NCI-H1694 (cell line): ENCODE results near the gene HPS4.
"Not testable (repeated sequence)": the region's sequence is repeated elsewhere in the genome, so short reads cannot be mapped to it uniquely, and the experiment has no call there.

Experiments
- DNase-seq: peaks from one replicate; lab custom pipeline; 2025; lab: John Stamatoyannopoulos, UW

HPS4 gene

DNA sequence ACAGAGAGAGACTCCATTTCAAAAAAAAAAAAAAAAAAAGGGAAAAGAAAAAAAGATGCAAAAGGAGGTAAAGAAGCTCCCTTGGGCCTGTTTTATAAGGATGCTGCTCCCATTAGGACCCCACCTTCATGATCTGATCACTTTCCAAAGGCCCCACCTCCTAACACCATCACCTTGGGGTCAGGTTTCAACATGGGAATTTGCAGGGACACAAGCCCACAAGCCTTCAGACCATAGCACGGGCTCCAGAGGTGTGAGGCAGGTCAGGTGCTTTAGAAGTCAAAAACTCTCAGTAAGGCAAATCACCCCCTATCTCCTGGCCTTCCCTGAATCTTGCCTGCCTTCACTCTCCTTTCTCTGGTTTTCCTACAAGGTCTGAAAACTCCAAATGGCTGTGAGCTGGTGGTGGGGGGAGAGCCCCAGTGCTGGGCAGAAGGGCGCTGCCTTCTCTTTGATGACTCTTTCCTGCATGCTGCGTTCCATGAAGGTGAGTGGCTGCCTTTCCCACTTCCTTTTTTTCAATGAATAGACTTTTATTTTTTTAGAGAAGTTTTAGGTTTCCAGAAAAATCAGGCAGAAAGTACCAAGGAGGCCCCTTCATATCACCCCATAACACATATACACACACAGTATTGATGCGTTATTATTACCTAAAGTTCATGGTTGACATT, 41.4 kb downstream of the HPS4 start:
- no peak for DNase-seq

- DNase-seq: no peak
Observed at GRCh38 chr22:26439559-26439958, 44.0 kb downstream of the HPS4 start.

DNA sequence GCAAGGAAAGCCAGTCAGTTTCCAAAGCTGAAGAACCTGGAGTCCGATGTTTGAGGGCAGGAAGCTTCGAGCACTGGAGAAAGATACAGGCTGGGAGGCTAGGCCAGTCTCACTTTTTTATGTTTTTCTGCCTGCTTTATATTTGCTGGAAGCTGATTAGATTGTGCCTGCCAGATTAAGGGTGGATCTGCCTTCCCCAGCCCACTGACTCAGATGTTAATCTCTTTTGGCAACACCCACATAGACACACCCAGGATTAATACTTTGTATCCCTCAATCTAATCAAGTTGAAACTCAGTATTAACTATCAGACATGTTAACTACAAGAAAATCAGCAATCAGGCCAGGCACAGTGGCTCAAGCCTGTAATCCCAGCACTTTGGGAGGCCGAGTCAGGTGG, 44.8 kb downstream of the HPS4 start:
- DNase-seq: not testable (repeated sequence)

GRCh38 chr22:26437694-26438392, 45.7 kb downstream of the HPS4 start:
- DNase-seq: no peak

- DNase-seq: no peak
Observed at GRCh38 chr22:26436903-26437515, 46.6 kb downstream of the HPS4 start.

DNA sequence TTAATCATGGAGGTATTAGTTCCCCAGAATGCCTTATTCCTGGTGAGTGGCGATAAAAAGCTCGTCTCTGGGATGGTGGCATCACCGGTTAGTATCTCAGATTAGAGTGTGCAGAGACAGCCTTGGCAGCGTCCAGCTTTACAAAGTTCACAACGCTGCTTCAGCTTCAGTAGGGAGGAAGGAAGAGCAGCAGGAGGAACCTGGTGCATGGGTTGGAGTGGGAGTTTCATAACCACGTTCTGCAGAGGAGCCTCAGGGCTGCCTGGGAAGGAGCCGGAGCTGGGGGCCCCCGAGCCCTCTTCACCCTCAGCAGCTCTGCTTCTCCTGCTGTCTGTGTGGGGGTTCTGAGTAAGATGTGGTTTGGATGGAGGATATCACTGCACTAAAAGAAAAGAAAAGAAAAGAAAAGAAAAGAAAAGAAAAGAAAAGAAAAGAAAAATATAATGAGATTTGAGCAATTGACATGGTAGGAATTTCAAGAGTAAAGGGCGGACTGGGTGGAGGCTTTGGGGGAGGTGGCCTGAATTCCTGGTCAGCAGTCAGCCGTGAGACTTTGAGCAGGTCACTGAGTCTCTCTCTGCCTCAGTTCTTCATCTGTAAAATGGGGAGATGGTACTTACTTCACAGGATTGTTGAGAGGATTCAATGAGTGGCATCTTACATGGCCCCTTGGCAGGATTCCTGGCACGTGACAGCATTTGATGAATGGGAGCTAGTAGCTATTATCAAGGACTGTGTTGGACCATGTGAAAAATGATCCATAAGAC, 48.1 kb downstream of the HPS4 start:
- no peak for DNase-seq

GRCh38 chr22:26433805-26434204, 49.8 kb downstream of the HPS4 start:
- no peak for DNase-seq

- no peak for DNase-seq
Observed at GRCh38 chr22:26432619-26433311, 50.8 kb downstream of the HPS4 start.

- DNase-seq: no peak
Observed at GRCh38 chr22:26431261-26431995, 52.2 kb downstream of the HPS4 start.

DNA sequence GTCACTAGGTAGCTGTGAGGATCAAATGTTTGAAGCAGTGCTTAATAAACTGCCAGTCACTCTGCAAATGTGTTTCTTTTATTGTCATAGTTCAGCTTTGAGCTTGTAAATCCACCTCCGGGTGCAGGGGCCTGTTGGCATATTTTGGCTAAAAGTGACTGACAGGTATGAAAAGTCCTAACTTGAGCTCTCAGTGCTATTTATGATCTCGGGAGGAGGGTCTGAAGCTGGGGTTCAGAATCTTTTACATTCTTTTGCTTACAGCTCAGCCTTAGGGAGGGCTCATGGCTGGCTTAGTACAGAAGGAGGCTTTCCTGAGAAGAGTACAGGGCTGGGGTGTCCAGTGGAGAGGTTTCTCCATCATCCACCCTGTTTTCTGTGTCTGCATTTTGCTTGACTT, 53.0 kb downstream of the HPS4 start:
- DNase-seq: no peak

- no peak for DNase-seq
Observed at GRCh38 chr22:26429458-26430286, 53.9 kb downstream of the HPS4 start.

GRCh38 chr22:26428515-26429457, 54.8 kb downstream of the HPS4 start, which contains the start of gene ASPHD2:
TSS of gene ASPHD2 (plus strand) at chr22:26429260. CDS start at chr22:26433616, 4,356 bp downstream.
- DNase-seq: peak; percentile 20

DNA sequence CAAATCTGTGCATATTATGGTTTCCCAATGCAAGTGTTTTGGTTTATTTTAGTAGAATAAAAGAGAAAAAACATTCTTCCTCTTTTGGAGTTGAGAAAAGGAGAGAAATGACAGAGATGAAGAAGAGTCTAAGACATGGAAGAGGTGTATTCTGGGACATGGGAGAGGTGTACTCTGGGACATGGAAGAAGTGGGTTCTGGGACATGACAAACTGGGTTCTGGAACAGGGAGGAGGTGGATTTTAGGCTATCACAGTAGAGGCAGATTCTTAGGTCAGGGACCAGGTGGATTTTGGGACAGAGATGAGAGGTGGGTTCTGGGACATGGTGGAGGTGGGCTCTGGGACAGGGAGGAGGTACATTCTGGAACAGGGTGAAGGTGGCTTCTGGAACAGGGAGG, 56.7 kb downstream of the HPS4 start:
- DNase-seq: no peak

- DNase-seq: no peak
Observed at GRCh38 chr22:26418620-26419019, 65.0 kb downstream of the HPS4 start.

DNA sequence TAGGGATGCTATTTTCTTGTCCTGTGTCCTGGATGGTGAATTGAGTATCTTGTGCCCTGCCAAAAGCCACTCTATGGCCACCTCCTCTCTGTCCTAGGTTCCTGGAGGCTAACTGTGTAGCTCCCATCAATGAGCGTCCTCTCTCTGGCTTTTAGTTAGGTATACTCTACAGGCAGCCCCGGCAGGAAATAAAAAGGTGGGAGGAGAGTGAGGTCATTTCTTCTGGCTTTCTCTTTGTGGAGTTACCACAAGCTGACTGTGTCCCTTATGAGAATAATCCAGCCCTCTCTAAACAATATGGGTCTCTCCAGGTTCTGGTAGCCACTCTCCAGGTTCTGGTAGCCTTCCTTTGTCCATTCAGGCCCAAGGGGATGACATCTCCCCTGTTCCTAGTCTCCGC, 66.2 kb downstream of the HPS4 start:
- no peak for DNase-seq

- DNase-seq: no peak
Observed at GRCh38 chr22:26416670-26417276, 66.8 kb downstream of the HPS4 start.

DNA sequence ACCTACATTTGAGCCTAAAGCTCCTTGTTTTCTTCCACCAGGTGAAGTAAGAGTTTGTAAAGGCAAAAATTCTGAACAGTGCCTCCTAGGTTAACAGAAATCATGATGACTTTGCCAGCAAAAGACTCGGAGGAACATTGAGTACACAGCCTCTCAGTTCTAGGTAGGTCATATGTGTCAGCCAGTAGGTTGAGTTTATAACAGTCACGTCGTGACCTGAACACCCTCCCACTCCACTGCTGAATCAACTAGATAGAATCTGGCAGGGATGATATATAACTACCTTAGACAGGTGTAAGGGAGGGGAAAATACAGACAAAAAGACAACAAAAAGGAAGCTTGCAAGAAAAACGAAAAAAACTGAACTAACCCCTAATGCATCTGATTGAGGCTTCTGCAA, 67.3 kb downstream of the HPS4 start:
- DNase-seq: no peak

DNA sequence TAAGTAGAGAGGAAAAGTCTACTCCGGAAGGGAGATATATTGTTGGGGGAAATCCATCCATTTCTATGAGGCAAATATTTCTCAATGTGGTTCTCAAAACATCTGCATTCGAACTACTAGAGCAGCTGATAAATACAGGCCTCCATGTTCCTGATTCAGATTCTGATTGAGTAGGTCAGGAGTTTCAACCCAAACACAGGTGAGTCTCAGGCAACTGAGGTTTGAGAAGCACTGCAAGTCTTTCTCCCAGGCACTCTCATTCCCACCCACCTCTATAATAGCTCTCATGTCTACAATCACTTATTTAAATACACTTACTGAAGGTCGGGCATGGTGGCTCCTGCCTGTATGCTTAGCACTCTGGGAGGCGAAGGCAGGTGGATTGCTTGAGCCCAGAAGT, 69.2 kb downstream of the HPS4 start:
- no peak for DNase-seq

DNA sequence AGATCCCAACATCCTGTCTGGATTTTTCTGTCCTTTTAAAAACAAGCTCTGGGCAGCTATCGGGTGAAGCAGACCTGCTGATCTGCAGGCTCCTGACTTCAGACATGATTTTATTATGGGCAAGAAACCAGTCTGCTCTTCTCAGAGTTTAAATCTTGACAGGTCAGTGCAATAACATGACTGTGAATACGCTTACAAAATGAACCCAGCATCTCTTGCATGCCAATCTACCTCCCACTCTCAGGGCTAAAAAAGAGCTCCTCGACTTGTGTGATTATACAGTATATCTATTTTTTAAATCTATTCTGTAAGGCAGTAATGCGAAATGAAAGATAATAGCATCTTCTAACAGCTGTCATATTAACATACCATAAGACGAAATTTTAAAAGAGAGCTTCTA, 73.2 kb downstream of the HPS4 start:
- no peak for DNase-seq
